HCT116 (cell line): Measurements from ENCODE around the gene DPP4. TPM values are rescaled to one million over a fixed set of nuclear protein-coding genes. Genes with fewer than 3 reads are reported as not detected.

Experiments used
- ATAC-seq: fragments of 200-7000 bp; cut with Tn5 transposase; 2 replicates; pipeline ENCODE4 v1.9.1; 2020; ENCODE audit warnings: mild to moderate bottlenecking, moderate library complexity
- BruUV-seq: library from RNA; stranded (reverse); fragments of 400-500 nt; replicated peaks from 2 replicates; lab custom pipeline; 2021; lab: Mats Ljungman, UMichigan
- CTCF ChIA-PET: fragments of 300-600 bp; sonication (Branson Sonifier 250); formaldehyde crosslinking; loops from one replicate; lab custom pipeline; 2021; ENCODE audit warnings: antibody characterized with exemption; lab: Charles Lee
- POLR2A ChIA-PET: fragments of 300-600, 350-600 bp; sonication (Branson Sonifier 250); formaldehyde crosslinking; loops from one replicate; lab custom pipeline; 2021; ENCODE audit warnings: antibody characterized with exemption; lab: Charles Lee
- RAD21 ChIA-PET, 2 experiments: fragments of 300-600 bp; sonication (Branson Sonifier 250); formaldehyde crosslinking; loops; one replicate each; lab custom pipeline; 2023; ENCODE audit warnings: low total read pairs in 2 of 2; ENCODE audit not compliant: uncharacterized antibody in 2 of 2, unreplicated experiment in 2 of 2, low non-redundant PET in 1 of 2; lab: Charles Lee
- DNase-seq: peaks from one replicate; pipeline ENCODE4 v3.0.0-alpha.2; 2010; ENCODE audit warnings: low read depth, low spot score
- H2AFZ ChIP-seq: fragments of 200-600 bp; shearing (Covaris generic), sonication (generic); 2 replicates; pipeline ENCODE4 v1.6.1; 2017; ENCODE audit warnings: low read depth, mixed run types, mixed read lengths, antibody characterized with exemption, low read length; ENCODE audit not compliant: poor library complexity, severe bottlenecking
- H3K27ac ChIP-seq: 2 replicates; pipeline ENCODE4 v1.5.1; 2012; ENCODE audit warnings: low read depth, low read length
- H3K27me3 ChIP-seq: fragments of 200-600 bp; sonication (generic); 2 replicates; pipeline ENCODE4 v1.6.1; 2016; ENCODE audit warnings: mixed run types, low read length, mixed read lengths; ENCODE audit not compliant: insufficient read depth
- H3K36me3 ChIP-seq, 2 experiments: fragments of 200-500 bp in 1 of 2; fragments of 200-600 bp in 1 of 2; sonication (Bioruptor generic) in 1 of 2; sonication (generic) in 1 of 2; 2 replicates each; pipeline versions ENCODE4 v1.5.1 to v1.6.1; 2014 to 2016; ENCODE audit warnings: low read length in 2 of 2, inconsistent platforms in 1 of 2, mixed read lengths in 1 of 2, mixed run types in 1 of 2; ENCODE audit not compliant: insufficient read depth in 2 of 2, control insufficient read depth in 1 of 2
- H3K4me1 ChIP-seq, 2 experiments: fragments of 200-600 bp in 1 of 2; sonication (generic) in 1 of 2; 2 replicates each; pipeline versions ENCODE4 v1.5.1 to v1.6.1; 2012 to 2017; ENCODE audit warnings: low read length in 2 of 2, inconsistent platforms in 1 of 2, mild to moderate bottlenecking in 1 of 2, mixed read lengths in 1 of 2, mixed run types in 1 of 2, moderate library complexity in 1 of 2; ENCODE audit not compliant: insufficient read depth in 2 of 2, control insufficient read depth in 1 of 2
- H3K4me2 ChIP-seq: fragments of 200-600 bp; sonication (generic); 2 replicates; pipeline ENCODE4 v1.6.1; 2017; ENCODE audit warnings: mixed run types, low read length, mixed read lengths
- H3K4me3 ChIP-seq, 2 experiments: fragments of 200-600 bp in 1 of 2; sonication (generic) in 1 of 2; replicated peaks in 1 of 2; 2 replicates each; pipeline ENCODE4 v1.5.1; 2011 to 2016; ENCODE audit warnings: low read length in 2 of 2, control low read depth in 1 of 2, low read depth in 1 of 2, mild to moderate bottlenecking in 1 of 2, mixed read lengths in 1 of 2, mixed run types in 1 of 2
- H3K79me2 ChIP-seq: fragments of 200-600 bp; sonication (generic); 2 replicates; pipeline ENCODE4 v1.6.1; 2017; ENCODE audit warnings: mild to moderate bottlenecking, mixed run types, low read length, moderate library complexity, mixed read lengths; ENCODE audit not compliant: insufficient read depth
- H3K9ac ChIP-seq: fragments of 200-600 bp; sonication (generic); 2 replicates; pipeline ENCODE4 v1.6.1; 2016; ENCODE audit warnings: low read length, mixed read lengths
- H3K9me2 ChIP-seq: fragments of 200-600 bp; sonication (generic), shearing (Covaris generic); 2 replicates; pipeline ENCODE4 v1.6.1; 2017; ENCODE audit warnings: mixed run types, mild to moderate bottlenecking, moderate library complexity; ENCODE audit not compliant: insufficient read depth
- H3K9me3 ChIP-seq, 2 experiments: fragments of 200-500 bp in 1 of 2; fragments of 200-600 bp in 1 of 2; sonication (Bioruptor generic) in 1 of 2; sonication (generic) in 1 of 2; 2 replicates each; pipeline ENCODE4 v1.6.1; 2014 to 2017; ENCODE audit warnings: low read length in 2 of 2, mixed read lengths in 2 of 2, inconsistent platforms in 1 of 2, low read depth in 1 of 2, mild to moderate bottlenecking in 1 of 2, mixed run types in 1 of 2, moderate library complexity in 1 of 2; ENCODE audit not compliant: control insufficient read depth in 1 of 2, insufficient read depth in 1 of 2
- H4K20me1 ChIP-seq: fragments of 200-600 bp; sonication (generic), shearing (Covaris generic); 2 replicates; pipeline ENCODE4 v1.6.1; 2017; ENCODE audit warnings: mixed run types, mild to moderate bottlenecking, moderate library complexity; ENCODE audit not compliant: insufficient read depth
- CTCF ChIP-seq, 3 experiments: fragments of 200-600 bp in 1 of 3; sonication (generic) in 1 of 3; IDR thresholded peaks in 2 of 3; conservative IDR thresholded peaks in 1 of 3; 2 replicates each; pipeline ENCODE4 v1.5.1; 2012 to 2017; ENCODE audit warnings: low read depth in 2 of 3, low read length in 2 of 3, antibody characterized with exemption in 1 of 3, borderline replicate concordance in 1 of 3, control low read depth in 1 of 3, mild to moderate bottlenecking in 1 of 3, mixed read lengths in 1 of 3, mixed run types in 1 of 3, moderate library complexity in 1 of 3; ENCODE audit not compliant: insufficient read depth in 1 of 3
- ELF1 ChIP-seq: IDR thresholded peaks from 2 replicates; pipeline ENCODE4 v1.6.1; 2012; ENCODE audit warnings: low read depth, borderline replicate concordance
- MAX ChIP-seq: IDR thresholded peaks from 2 replicates; pipeline ENCODE4 v1.6.1; 2012
- RAD21 ChIP-seq: IDR thresholded peaks from 2 replicates; pipeline ENCODE4 v1.6.1; 2012; ENCODE audit warnings: low read depth, mild to moderate bottlenecking
- REST ChIP-seq: IDR thresholded peaks from 2 replicates; pipeline ENCODE4 v1.6.1; 2012; ENCODE audit warnings: low read depth
- SP1 ChIP-seq: IDR thresholded peaks from 2 replicates; pipeline ENCODE4 v1.6.1; 2012; ENCODE audit warnings: low read depth
- ZFX ChIP-seq: fragments of 450-650 bp; IDR thresholded peaks from 2 replicates; pipeline ENCODE4 v1.6.1; 2017
- intact Hi-C: fragments of 100-400 bp; cut with micrococcal nuclease; formaldehyde crosslinking; loops from 2 replicates; pipeline ENCODE4 v1.10.0; 2022
- total RNA-seq: library from RNA; stranded (reverse); gene quantifications from one replicate; pipeline ENCODE4 v1.2.1, GENCODE V29; 2021; ENCODE audit not compliant: unreplicated experiment

DPP4 gene
- total RNA-seq, 1 experiment from 2014 or later: 3.6 TPM

GRCh38 chr2:162038725-162039124 is 35.3 kb downstream of the DPP4 start:
- no peak overlapping the region for H3K9ac ChIP-seq
- ChIA-PET RAD21 (no interaction called here), CTCF (no interaction called here)

More at GRCh38 chr2:162038725-162039124, 35.3 kb downstream of the DPP4 start:
- H2AFZ ChIP-seq: no peak overlapping the region
- no TSS peak for BruUV-seq
- no peak for ATAC-seq
- no peak overlapping the region for H3K27ac ChIP-seq
- no peaks in the 10 kb centered on the region for H3K27me3 ChIP-seq
- no peaks in the 10 kb centered on the region for H4K20me1 ChIP-seq
- POLR2A ChIA-PET: no interaction called here
- intact Hi-C loops: no loop called here
- no peak overlapping the region for H3K4me3 ChIP-seq
- H3K9me3 ChIP-seq: no peaks in the 10 kb centered on the region
- TF ChIP-seq SP1: no peak
- no peak for TF ChIP-seq MAX
- TF ChIP-seq RAD21: no peak
- no peak for TF ChIP-seq REST
- no peak for TF ChIP-seq ZFX
- no peak for TF ChIP-seq ELF1
- TF ChIP-seq CTCF (IDR thresholded peaks at IDR 0.05 in 2 of 3, conservative IDR thresholded peaks at IDR 0.05 in 1 of 3; ENCODE audit: borderline replicate concordance in 1 of 3, insufficient read depth in 1 of 3, low read depth in 2 of 3, low read length in 2 of 3): no peak
- TF ChIP-seq, all 23 proteins: peak for 0
- no peak for DNase-seq
- H3K4me1 ChIP-seq: no peaks in the 10 kb centered on the region
- H3K36me3 ChIP-seq: no peaks in the 10 kb centered on the region
- 0 out of 2 replicates have a peak, but pooled peaks cover 3% of the 10 kb centered on the region for H3K9me2 ChIP-seq
- no peak overlapping the region for H3K4me2 ChIP-seq
- H3K79me2 ChIP-seq: no peaks in the 10 kb centered on the region
